GM13976 (cell line): ENCODE measurements around the gene WDFY4.

ENCODE experiments used
- DNase-seq: peaks from one replicate; pipeline ENCODE4 v3.0.0; 2012; ENCODE audit warnings: low spot score
- CTCF ChIP-seq: IDR thresholded peaks from 2 replicates; pipeline ENCODE4 v1.5.1; 2012; ENCODE audit warnings: borderline replicate concordance, mild to moderate bottlenecking; ENCODE audit not compliant: insufficient read depth; ENCODE audit errors: extremely low read depth, missing control alignments, control extremely low read depth
- in situ Hi-C: fragments of 300-500 bp; cut with MboI; formaldehyde crosslinking; loops from one replicate; pipeline ENCODE4 v1.12.0; 2022; ENCODE audit warnings: low sequenced_read_pairs, mixed read lengths, inconsistent platforms; ENCODE audit not compliant: unreplicated experiment

The WDFY4 gene

DNA sequence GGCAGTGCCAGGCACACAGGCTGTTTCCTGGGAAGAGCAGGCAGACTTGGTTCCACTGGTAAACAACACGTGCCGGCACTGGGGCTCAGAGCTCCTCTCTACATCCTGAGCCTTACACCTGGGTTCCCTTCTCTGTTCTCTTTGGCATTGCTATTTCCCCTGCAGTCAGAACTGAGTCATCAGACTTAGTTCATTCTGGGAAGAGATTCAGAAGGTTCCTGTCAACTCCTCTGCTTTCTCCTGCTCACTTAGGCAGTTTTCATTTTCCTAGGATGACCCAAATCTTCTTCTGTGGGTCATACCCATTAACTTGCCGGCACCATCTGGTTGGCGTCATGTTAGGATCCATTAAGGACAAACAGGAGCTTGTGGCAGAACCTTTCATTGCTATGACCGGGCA is 288.4 kb downstream of the WDFY4 start:
- no peak for TF ChIP-seq CTCF
- no peak for DNase-seq
- in situ Hi-C loops: no loop called here

DNA sequence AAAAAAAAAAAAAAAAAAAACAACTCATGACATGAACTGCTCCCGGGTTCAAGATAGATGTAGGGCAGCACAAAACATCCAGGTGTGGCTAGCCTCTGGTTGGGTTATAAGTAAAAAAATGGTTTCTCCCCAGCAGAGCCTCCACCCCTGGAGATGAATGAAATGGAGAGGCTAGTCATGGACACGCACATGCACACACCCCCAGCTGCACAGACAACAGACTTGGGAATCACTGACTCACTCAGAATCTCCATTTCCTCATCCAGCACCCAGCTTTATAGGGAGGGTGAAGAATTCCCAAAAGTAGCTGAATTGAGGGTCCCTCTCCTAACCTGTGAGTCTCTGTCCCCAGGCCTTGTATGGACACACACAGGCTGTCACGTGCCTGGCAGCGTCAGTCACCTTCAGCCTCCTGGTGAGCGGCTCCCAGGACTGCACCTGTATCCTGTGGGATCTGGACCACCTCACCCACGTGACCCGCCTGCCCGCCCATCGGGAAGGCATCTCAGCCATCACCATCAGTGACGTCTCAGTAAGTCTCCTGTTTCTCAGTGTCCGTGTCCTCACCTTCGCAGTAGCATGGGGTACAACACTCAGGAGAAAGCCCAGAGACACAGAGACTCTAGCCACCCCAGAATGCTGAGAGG is 290.0 kb downstream of the WDFY4 start:
- no peak for TF ChIP-seq CTCF
- in situ Hi-C loops: no loop called here
- no peak for DNase-seq

DNA sequence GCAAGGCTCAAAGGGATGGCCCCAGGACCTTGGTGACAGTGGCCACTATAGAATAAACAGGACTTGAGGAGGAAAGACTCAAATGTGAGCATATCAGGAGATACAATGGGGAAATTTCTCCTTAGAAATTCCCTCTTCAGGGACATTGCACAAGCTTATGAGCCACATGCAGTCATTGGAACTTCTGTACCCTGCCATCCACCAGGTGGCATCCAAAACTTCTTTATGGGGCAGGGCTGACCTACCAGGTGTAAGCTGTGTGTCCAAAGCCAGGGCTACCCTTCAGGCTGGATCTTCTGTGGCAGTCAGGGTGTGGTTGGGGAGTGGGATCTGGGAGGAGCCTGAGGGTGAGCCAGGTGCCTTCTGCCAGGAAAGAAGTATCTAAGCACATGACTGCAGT is 291.5 kb downstream of the WDFY4 start:
- no peak for TF ChIP-seq CTCF
- DNase-seq: no peak
- in situ Hi-C loops: no loop called here

- no peak for TF ChIP-seq CTCF
- no peak for DNase-seq
- in situ Hi-C loops: no loop called here
Observed at GRCh38 chr10:48978318-48978717, 293.6 kb downstream of the WDFY4 start.

DNA sequence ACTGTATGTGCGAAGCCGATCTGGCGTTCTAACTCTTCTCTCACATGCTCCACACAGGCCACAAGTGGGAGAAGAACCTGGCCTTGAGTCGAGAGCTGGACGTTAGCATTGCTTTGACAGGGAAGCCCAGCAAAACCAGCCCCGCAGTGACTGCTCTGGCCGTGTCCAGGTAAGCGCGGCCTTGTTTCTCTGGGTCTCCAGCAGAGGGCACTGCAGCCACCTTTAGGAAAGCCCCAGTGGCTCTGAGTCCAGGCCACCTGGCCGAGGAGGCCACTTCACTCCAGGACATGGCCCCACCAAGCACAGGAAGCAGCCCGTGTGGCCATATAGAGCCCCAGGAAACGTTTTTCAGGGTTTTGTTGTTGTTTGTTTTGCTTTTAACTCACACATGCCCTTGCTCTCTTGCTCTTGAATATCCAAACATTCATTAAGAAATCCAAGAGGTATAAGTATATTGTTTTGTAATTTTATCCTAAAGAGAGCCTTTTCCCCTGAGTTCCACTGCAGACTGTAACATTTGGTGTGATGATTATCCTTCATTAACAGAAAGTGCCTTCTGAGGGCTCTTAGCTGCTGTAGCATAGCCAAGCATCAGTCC is 296.7 kb downstream of the WDFY4 start:
- DNase-seq: peak; percentile 78
- peak; percentile 67 for TF ChIP-seq CTCF
- in situ Hi-C loops: no loop called here

- TF ChIP-seq CTCF: no peak
- in situ Hi-C loops: no loop called here
- DNase-seq: no peak
Observed at GRCh38 chr10:48982584-48982983, 297.9 kb downstream of the WDFY4 start.

- DNase-seq: no peak
- TF ChIP-seq CTCF: no peak
- in situ Hi-C loops: no loop called here
Observed at GRCh38 chr10:48983648-48984351, 299.1 kb downstream of the WDFY4 start.
